Measurements from ENCODE around the gene BTLA. TPM values are rescaled to one million over a fixed set of nuclear protein-coding genes. Genes with fewer than 3 reads are reported as not detected.

BTLA gene
- total and polyA plus RNA-seq, 11 donors, result 0.20 to 0.80 (median 0.29) TPM; not detected in 8

DNA sequence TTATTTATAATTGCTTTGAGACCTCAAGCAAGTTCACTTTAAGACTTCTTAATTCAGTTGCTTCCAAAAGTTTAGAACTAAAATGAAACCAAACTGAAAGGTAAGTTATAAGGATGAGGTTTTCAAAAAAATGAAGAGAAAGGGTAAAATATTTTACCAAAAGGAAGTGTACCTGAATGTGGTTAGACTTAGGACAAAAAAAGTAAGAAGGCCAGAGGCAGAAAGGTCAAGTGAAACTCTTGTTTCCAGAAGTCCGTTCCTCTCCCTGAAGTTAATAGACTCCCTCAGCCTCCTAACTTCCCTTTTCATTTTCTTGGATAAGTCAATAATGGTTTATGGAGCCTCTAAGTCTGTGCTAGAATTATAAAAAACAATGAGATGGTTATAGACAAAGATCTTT lies 16.6 kb downstream of the BTLA start:
- 64 to 73% (median 71%) methylated on average over 1 of the region's 1 CpG for WGBS, 4 donors
- Histone ChIP-seq H3K9me3 (no peaks in the 10 kb centered on the region), H3K4me3 (no peak overlapping the region), H3K27me3 (no peaks in the 10 kb centered on the region), H3K4me1 (peaks cover 0 to 8% (median 0%) of the 10 kb centered on the region in 12 donors), H3K27ac (no peak overlapping the region), H3K36me3 (no peaks in the 10 kb centered on the region)
- no peak for ATAC-seq
- no peak for TF ChIP-seq POLR2A (IDR thresholded peaks at IDR 0.05)
- TF ChIP-seq, protein P1, sequence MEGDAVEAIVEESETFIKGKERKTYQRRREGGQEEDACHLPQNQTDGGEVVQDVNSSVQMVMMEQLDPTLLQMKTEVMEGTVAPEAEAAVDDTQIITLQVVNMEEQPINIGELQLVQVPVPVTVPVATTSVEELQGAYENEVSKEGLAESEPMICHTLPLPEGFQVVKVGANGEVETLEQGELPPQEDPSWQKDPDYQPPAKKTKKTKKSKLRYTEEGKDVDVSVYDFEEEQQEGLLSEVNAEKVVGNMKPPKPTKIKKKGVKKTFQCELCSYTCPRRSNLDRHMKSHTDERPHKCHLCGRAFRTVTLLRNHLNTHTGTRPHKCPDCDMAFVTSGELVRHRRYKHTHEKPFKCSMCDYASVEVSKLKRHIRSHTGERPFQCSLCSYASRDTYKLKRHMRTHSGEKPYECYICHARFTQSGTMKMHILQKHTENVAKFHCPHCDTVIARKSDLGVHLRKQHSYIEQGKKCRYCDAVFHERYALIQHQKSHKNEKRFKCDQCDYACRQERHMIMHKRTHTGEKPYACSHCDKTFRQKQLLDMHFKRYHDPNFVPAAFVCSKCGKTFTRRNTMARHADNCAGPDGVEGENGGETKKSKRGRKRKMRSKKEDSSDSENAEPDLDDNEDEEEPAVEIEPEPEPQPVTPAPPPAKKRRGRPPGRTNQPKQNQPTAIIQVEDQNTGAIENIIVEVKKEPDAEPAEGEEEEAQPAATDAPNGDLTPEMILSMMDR (IDR thresholded peaks at IDR 0.05), result no peak
- no peak for DNase-seq
- intact Hi-C loops (cut with DNase I), result no loop called here

DNA sequence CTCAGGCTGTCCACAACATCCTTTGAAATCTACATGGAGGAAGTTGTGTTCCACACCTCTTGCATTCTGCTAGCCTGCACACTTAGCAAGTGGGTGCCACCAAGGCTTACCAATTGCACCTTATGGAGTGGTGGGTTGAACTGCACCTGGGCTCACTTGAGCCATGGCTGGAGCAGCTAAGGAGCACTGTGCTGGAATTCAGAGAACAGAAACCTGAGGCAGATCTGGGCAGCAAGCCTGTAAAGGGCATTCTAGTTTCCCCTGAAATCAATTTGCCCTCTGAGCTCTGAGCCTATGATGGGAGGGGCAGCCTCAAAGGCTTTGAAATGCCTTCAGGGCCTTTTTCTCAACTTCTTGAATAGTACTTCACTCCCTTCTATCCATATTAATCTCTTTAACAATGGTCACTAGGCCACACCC lies 18.0 kb downstream of the BTLA start:
- Histone ChIP-seq H3K36me3 (no peaks in the 10 kb centered on the region), H3K27ac (no peak overlapping the region), H3K9me3 (no peaks in the 10 kb centered on the region), H3K27me3 (no peaks in the 10 kb centered on the region), H3K4me1 (peaks cover 0 to 9% (median 0%) of the 10 kb centered on the region in 12 donors), H3K4me3 (no peak overlapping the region)
- ATAC-seq (no peak), DNase-seq (no peak)
- TF ChIP-seq, protein P1 (IDR thresholded peaks at IDR 0.05), result no peak
- no peak for TF ChIP-seq POLR2A (IDR thresholded peaks at IDR 0.05)
- intact Hi-C loops (cut with DNase I), result no loop called here

DNA sequence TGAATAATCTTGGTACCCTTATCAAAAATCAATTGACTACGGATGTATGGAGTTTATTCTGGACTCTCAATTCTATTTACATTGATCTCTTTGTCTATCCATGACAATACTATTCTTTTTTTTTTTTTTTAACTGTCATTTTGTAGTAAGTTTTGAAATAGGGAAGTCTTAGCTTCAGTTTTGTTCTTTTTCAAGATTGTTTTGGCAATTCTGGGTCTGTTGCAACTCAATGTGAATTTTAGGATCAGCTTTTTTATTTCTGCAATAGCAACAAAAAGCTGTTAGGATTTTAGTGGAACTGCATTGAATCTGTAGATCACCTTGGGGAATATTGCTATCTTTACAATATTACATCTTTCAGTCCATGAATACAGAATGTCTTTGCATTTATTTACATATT lies 21.4 kb downstream of the BTLA start:
- TF ChIP-seq POLR2A (IDR thresholded peaks at IDR 0.05), result no peak
- TF ChIP-seq, protein P1 (IDR thresholded peaks at IDR 0.05), result no peak
- Histone ChIP-seq H3K36me3 (no peaks in the 10 kb centered on the region), H3K4me1 (peaks cover 0 to 30% (median 0%) of the 10 kb centered on the region in 12 donors), H3K4me3 (no peak overlapping the region), H3K9me3 (no peaks in the 10 kb centered on the region), H3K27ac (no peak overlapping the region), H3K27me3 (no peaks in the 10 kb centered on the region)
- no peak for ATAC-seq
- intact Hi-C loops (cut with DNase I), result no loop called here
- 83 to 87% (median 85%) methylated on average over 1 of the region's 1 CpG for WGBS, 4 donors
- DNase-seq, result no peak

DNA sequence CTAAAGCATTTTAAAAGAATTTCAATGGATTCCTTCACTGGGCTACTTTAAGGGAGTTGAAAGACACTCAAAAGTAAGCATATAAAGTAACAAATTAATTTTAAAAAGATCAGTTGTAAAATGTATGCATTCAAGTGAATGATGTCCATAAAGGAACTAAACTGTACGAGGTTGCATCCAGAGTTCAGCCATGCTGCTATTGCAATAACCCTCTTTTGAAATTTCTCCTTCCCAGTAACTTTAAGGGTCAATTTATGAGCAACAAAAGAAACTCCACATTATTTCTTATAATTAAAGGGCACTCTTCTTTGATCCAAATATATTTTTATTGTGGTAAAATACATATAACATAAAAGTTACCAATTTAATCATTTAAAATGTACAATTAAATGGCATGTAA lies 22.9 kb downstream of the BTLA start:
- no peaks in the 10 kb centered on the region for H3K36me3 ChIP-seq
- H3K4me3 ChIP-seq, result no peak overlapping the region
- intact Hi-C loops (cut with DNase I), result no loop called here
- peaks cover 0 to 38% (median 2%) of the 10 kb centered on the region in 12 donors for H3K4me1 ChIP-seq
- no peaks in the 10 kb centered on the region for H3K27me3 ChIP-seq
- ATAC-seq (no peak), DNase-seq (no peak)
- 90 to 97% (median 94%) methylated on average over 1 of the region's 1 CpG for WGBS, 4 donors
- no peaks in the 10 kb centered on the region for H3K9me3 ChIP-seq
- no peak overlapping the region for H3K27ac ChIP-seq
- no peak for TF ChIP-seq POLR2A (IDR thresholded peaks at IDR 0.05)
- TF ChIP-seq, protein P1 (IDR thresholded peaks at IDR 0.05), result no peak
